ENCODE results near the gene PSMG4. TPM values are rescaled to one million over a fixed set of nuclear protein-coding genes. Genes with fewer than 3 reads are reported as not detected.

Gene PSMG4
- total RNA-seq, 1 donor from 2014 or later = 16.9 TPM

DNA sequence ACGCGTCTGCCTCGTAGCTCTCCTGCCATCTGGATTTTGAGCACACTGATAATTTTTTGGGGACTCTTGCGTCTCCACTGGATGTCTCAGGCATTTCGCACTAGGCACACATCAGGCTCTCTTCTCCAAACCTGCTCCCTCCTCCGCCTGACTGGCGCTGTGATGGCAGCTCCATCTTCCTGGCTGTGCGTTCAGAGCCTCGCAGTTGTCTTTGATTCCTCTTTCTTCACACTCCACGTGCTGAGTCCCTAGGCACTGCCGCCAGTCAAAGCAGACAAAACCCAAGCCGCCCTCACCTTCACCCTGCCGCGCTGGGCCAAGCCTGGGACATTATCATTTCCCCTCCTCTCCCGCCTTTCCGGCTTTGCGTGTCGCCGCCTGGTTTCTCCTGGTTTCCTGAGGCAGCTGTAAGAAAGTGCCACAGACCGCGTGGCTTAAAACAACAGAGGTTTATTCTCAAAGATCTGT is 778 bp downstream of the PSMG4 start:
- Histone ChIP-seq H3K4me1 (peaks cover 27% of the 10 kb centered on the region), H3K27ac (peak overlapping the region; percentile 83), H3K9me3 (no peaks in the 10 kb centered on the region), H3K27me3 (no peaks in the 10 kb centered on the region), H3K4me3 (peak overlapping the region; percentile 99), H3K36me3 (peaks cover 10% of the 10 kb centered on the region)
- DNase-seq (peak; percentile 69), ATAC-seq (peak; percentile 15)
- TF ChIP-seq, protein P1, sequence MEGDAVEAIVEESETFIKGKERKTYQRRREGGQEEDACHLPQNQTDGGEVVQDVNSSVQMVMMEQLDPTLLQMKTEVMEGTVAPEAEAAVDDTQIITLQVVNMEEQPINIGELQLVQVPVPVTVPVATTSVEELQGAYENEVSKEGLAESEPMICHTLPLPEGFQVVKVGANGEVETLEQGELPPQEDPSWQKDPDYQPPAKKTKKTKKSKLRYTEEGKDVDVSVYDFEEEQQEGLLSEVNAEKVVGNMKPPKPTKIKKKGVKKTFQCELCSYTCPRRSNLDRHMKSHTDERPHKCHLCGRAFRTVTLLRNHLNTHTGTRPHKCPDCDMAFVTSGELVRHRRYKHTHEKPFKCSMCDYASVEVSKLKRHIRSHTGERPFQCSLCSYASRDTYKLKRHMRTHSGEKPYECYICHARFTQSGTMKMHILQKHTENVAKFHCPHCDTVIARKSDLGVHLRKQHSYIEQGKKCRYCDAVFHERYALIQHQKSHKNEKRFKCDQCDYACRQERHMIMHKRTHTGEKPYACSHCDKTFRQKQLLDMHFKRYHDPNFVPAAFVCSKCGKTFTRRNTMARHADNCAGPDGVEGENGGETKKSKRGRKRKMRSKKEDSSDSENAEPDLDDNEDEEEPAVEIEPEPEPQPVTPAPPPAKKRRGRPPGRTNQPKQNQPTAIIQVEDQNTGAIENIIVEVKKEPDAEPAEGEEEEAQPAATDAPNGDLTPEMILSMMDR (IDR thresholded peaks at IDR 0.05) = no peak
- intact Hi-C loops (cut with DNase I) = no loop called here

- no peak for ATAC-seq
- Histone ChIP-seq H3K27me3 (no peaks in the 10 kb centered on the region), H3K4me1 (peaks cover 27% of the 10 kb centered on the region), H3K36me3 (peaks cover 12% of the 10 kb centered on the region), H3K9me3 (no peaks in the 10 kb centered on the region), H3K4me3 (peak overlapping the region; percentile 99), H3K27ac (no peak overlapping the region)
- TF ChIP-seq, protein P1 (IDR thresholded peaks at IDR 0.05) = no peak
- no peak for DNase-seq
- intact Hi-C loops (cut with DNase I) = no loop called here
Measured at GRCh38 chr6:3260296-3260695, 1.5 kb downstream of the PSMG4 start.

DNA sequence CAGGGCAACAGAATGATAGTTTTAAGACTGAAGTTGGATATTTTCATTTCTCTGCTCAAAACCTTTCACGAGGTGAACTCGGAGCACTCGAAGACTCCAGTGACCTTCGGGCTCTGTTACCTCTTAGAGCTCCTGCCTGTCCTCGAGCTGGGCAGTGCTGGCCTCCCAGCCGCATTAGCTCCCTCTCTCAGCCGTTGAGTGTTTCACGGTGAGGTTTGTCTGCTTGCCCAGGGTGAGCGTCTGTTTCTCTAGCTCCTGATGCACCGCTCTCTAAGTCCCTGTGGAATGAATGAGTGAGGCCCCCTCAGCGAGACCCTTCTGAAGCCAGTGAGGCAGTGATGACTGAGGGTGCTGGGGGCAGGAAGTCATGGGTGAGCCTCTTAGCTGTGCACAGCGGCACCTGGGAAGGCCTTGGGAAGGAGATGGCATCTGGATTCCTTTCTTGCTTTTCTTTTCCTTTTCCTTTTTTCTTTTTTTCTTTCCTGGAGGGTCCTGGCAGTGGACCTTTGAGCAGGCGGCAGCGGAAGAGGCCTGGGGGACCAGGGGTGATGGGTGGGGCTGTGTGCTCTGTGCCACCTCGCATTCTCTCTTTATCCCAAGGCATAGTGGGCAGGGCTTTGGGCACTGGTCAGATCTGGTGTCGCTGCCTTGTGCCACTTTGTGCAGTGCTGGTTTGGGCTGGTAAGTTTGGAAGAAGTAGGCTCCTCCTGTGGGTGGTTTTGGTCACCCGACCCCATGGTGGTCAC is 2.2 kb downstream of the PSMG4 start:
- no peak for DNase-seq
- Histone ChIP-seq H3K4me3 (no peak overlapping the region), H3K27ac (no peak overlapping the region), H3K9me3 (no peaks in the 10 kb centered on the region), H3K4me1 (peaks cover 27% of the 10 kb centered on the region), H3K27me3 (no peaks in the 10 kb centered on the region), H3K36me3 (peaks cover 12% of the 10 kb centered on the region)
- intact Hi-C loops (cut with DNase I) = no loop called here
- TF ChIP-seq, protein P1 (IDR thresholded peaks at IDR 0.05) = no peak
- ATAC-seq = no peak

- H3K4me1 ChIP-seq = peaks cover 27% of the 10 kb centered on the region
Measured at GRCh38 chr6:3261518-3261820, 2.7 kb downstream of the PSMG4 start.

GRCh38 chr6:3261921-3262320 is 3.2 kb downstream of the PSMG4 start:
- H3K9me3 ChIP-seq = no peaks in the 10 kb centered on the region
- H3K4me3 ChIP-seq = no peak overlapping the region
- no peak for ATAC-seq
- DNase-seq = no peak
- no peaks in the 10 kb centered on the region for H3K27me3 ChIP-seq
- intact Hi-C loops (cut with DNase I) = no loop called here
- TF ChIP-seq, protein P1 (IDR thresholded peaks at IDR 0.05) = no peak
- peaks cover 12% of the 10 kb centered on the region for H3K36me3 ChIP-seq
- H3K27ac ChIP-seq = no peak overlapping the region
- H3K4me1 ChIP-seq = peaks cover 27% of the 10 kb centered on the region

More at GRCh38 chr6:3261518-3261820, 2.7 kb downstream of the PSMG4 start:
- TF ChIP-seq, protein P1 (IDR thresholded peaks at IDR 0.05) = no peak
- no peak for DNase-seq
- Histone ChIP-seq H3K36me3 (peaks cover 12% of the 10 kb centered on the region), H3K27me3 (no peaks in the 10 kb centered on the region), H3K9me3 (no peaks in the 10 kb centered on the region), H3K27ac (no peak overlapping the region), H3K4me3 (no peak overlapping the region)
- intact Hi-C loops (cut with DNase I) = no loop called here
- ATAC-seq = no peak
